Gastroesophageal sphincter (tissue), 3 donors: ENCODE measurements around the gene SERPINB4.

ENCODE experiments used
- POLR2AphosphoS5 ChIP-seq: sonication (generic); formaldehyde crosslinking; IDR thresholded peaks from one replicate; pipeline ENCODE4 v1.6.1; 2017; ENCODE audit warnings: antibody characterized with exemption
- TF ChIP-seq, protein P1 (sequence below), 4 experiments: fragments of 200-600 bp in 2 of 4; fragments of 450-650 bp in 2 of 4; sonication (generic) in 1 of 4; IDR thresholded peaks; one replicate each; pipeline ENCODE4 v1.5.1; 2017 to 2019; ENCODE audit warnings: antibody characterized with exemption in 4 of 4, mild to moderate bottlenecking in 2 of 4, moderate library complexity in 2 of 4

DNA sequence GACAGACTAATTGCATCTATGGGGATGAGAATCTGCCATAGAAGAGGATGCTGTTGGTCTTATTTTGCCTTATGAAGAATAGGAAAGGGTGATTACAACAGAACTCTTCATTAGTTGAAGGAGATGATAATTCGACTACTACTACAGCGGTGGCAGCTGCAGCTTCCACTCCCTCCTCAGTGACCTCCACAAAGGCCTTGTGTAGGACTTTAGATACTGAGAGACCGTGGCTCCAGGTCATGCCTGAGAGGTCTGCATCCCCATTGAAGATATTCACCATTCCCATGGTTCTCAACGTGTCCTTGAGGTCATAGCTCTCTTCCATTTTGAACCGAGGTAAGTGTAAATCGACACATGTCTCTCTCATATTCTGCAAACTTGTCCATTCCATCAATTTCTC is 6.4 kb downstream of the SERPINB4 start:
- no peak for TF ChIP-seq POLR2AphosphoS5
- TF ChIP-seq, protein P1, sequence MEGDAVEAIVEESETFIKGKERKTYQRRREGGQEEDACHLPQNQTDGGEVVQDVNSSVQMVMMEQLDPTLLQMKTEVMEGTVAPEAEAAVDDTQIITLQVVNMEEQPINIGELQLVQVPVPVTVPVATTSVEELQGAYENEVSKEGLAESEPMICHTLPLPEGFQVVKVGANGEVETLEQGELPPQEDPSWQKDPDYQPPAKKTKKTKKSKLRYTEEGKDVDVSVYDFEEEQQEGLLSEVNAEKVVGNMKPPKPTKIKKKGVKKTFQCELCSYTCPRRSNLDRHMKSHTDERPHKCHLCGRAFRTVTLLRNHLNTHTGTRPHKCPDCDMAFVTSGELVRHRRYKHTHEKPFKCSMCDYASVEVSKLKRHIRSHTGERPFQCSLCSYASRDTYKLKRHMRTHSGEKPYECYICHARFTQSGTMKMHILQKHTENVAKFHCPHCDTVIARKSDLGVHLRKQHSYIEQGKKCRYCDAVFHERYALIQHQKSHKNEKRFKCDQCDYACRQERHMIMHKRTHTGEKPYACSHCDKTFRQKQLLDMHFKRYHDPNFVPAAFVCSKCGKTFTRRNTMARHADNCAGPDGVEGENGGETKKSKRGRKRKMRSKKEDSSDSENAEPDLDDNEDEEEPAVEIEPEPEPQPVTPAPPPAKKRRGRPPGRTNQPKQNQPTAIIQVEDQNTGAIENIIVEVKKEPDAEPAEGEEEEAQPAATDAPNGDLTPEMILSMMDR (IDR thresholded peaks at IDR 0.05) = no peak
